ENCODE results near the gene TTLL10.

TTLL10 gene

GRCh38 chr1:1237874-1238701 is 64.4 kb downstream of the TTLL10 start:
- H3K4me3 ChIP-seq = no peak overlapping the region
- DNase-seq = no peak
- H3K4me1 ChIP-seq = peaks cover 0 to 32% (median 4%) of the 10 kb centered on the region in 4 donors
- no peaks in the 10 kb centered on the region for H3K9me3 ChIP-seq
- intact Hi-C loops (cut with DNase I; ENCODE audit: low total_unique reads) = no loop called here
- H3K27me3 ChIP-seq = peaks cover 0 to 46% of the 10 kb centered on the region in 2 donors
- no peak for TF ChIP-seq CTCF (IDR thresholded peaks at IDR 0.05)
- H3K27ac ChIP-seq = no peak overlapping the region
- H3K36me3 ChIP-seq = peaks cover 0 to 32% (median 5%) of the 10 kb centered on the region in 3 donors

- H3K27me3 ChIP-seq = peaks cover 0 to 46% of the 10 kb centered on the region in 2 donors
- no peaks in the 10 kb centered on the region for H3K9me3 ChIP-seq
- peaks cover 0 to 29% (median 0%) of the 10 kb centered on the region in 4 donors for H3K4me1 ChIP-seq
- TF ChIP-seq CTCF (IDR thresholded peaks at IDR 0.05) = no peak
- intact Hi-C loops (cut with DNase I; ENCODE audit: low total_unique reads) = no loop called here
- H3K27ac ChIP-seq = no peak overlapping the region
- H3K36me3 ChIP-seq = peaks cover 0 to 31% (median 5%) of the 10 kb centered on the region in 3 donors
- no peak overlapping the region for H3K4me3 ChIP-seq
- DNase-seq = no peak
Measured at GRCh38 chr1:1238702-1239178, 65.1 kb downstream of the TTLL10 start.

GRCh38 chr1:1239227-1239613 is 65.5 kb downstream of the TTLL10 start:
- Histone ChIP-seq H3K27ac (no peak overlapping the region), H3K4me3 (no peak overlapping the region), H3K4me1 (peaks cover 0 to 29% (median 0%) of the 10 kb centered on the region in 4 donors), H3K36me3 (peaks cover 0 to 26% (median 5%) of the 10 kb centered on the region in 3 donors), H3K9me3 (no peaks in the 10 kb centered on the region), H3K27me3 (peaks cover 0 to 46% of the 10 kb centered on the region in 2 donors)
- TF ChIP-seq CTCF (IDR thresholded peaks at IDR 0.05) = no peak
- intact Hi-C loops (cut with DNase I; ENCODE audit: low total_unique reads) = no loop called here
- no peak for DNase-seq

GRCh38 chr1:1239614-1240347 is 66.1 kb downstream of the TTLL10 start:
- peaks cover 0 to 46% of the 10 kb centered on the region in 2 donors for H3K27me3 ChIP-seq

GRCh38 chr1:1240348-1240732 is 66.7 kb downstream of the TTLL10 start:
- H3K27ac ChIP-seq = no peak overlapping the region
- no peak for TF ChIP-seq CTCF (IDR thresholded peaks at IDR 0.05)
- H3K4me3 ChIP-seq = no peak overlapping the region
- H3K36me3 ChIP-seq = peaks cover 0 to 15% (median 5%) of the 10 kb centered on the region in 3 donors
- peaks cover 0 to 29% (median 0%) of the 10 kb centered on the region in 4 donors for H3K4me1 ChIP-seq
- intact Hi-C loops (cut with DNase I; ENCODE audit: low total_unique reads) = no loop called here
- H3K27me3 ChIP-seq = peaks cover 0 to 48% of the 10 kb centered on the region in 2 donors
- DNase-seq = no peak
- no peaks in the 10 kb centered on the region for H3K9me3 ChIP-seq

More at GRCh38 chr1:1239614-1240347, 66.1 kb downstream of the TTLL10 start:
- TF ChIP-seq CTCF (IDR thresholded peaks at IDR 0.05) = no peak
- DNase-seq = no peak
- Histone ChIP-seq H3K9me3 (no peaks in the 10 kb centered on the region), H3K4me3 (no peak overlapping the region), H3K27ac (no peak overlapping the region), H3K4me1 (peaks cover 0 to 29% (median 0%) of the 10 kb centered on the region in 4 donors), H3K36me3 (peaks cover 0 to 21% (median 5%) of the 10 kb centered on the region in 3 donors)
- intact Hi-C loops (cut with DNase I; ENCODE audit: low total_unique reads) = no loop called here

Measured in tibial artery (tissue), 4 donors.